IPS-11a (cell line): ENCODE data around the gene S100A2.
A peak's percentile ranks its signal among the peaks of the same experiment; 100 is the strongest.

Source experiments
- H3K4me3 ChIP-seq: one replicate; pipeline ENCODE4 v1.5.1; 2013; ENCODE audit warnings: low read depth, low read length, control low read depth

The S100A2 gene

DNA sequence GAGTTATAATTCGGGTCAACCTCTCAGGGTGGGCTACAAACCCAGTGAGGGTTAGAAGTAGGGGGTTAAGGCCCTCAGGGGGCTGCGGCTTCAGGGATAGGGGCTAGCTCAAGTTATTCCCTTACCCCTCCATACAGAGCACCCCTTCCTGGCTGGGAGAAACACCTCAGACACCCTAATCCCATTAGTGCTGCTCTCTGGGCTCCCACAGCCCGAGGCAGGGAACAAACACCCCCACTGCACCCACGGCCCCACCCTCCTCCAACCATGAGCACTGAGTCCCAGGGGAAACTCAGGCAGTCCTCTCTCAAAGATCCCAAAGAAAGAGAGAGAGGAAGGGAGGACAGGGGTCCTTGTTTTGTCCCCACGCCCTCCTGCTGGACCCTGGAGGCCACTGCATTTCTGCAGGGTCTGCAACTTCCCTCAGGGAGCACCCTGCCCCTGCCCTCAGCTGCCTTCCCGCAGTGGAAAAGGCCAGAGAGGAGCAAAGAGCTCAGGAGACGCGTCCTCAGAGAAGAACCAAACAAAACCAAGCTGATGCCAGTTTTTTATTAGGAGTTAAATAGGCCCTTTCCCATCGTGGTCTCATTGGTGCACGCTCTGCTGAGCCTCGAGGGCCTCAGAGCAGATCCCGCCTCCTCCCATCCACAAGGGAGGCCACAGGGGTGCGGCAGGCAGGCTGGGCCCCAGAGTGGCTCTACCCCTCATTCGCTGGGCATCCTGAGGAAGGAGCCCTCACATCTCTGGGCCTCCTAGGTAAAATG lies 18.7 kb downstream of the S100A2 start:
- no peak overlapping the region for H3K4me3 ChIP-seq

- no peak overlapping the region for H3K4me3 ChIP-seq
These were observed 19.3 kb downstream of the S100A2 start for GRCh38 chr1:153546371-153546770.

DNA sequence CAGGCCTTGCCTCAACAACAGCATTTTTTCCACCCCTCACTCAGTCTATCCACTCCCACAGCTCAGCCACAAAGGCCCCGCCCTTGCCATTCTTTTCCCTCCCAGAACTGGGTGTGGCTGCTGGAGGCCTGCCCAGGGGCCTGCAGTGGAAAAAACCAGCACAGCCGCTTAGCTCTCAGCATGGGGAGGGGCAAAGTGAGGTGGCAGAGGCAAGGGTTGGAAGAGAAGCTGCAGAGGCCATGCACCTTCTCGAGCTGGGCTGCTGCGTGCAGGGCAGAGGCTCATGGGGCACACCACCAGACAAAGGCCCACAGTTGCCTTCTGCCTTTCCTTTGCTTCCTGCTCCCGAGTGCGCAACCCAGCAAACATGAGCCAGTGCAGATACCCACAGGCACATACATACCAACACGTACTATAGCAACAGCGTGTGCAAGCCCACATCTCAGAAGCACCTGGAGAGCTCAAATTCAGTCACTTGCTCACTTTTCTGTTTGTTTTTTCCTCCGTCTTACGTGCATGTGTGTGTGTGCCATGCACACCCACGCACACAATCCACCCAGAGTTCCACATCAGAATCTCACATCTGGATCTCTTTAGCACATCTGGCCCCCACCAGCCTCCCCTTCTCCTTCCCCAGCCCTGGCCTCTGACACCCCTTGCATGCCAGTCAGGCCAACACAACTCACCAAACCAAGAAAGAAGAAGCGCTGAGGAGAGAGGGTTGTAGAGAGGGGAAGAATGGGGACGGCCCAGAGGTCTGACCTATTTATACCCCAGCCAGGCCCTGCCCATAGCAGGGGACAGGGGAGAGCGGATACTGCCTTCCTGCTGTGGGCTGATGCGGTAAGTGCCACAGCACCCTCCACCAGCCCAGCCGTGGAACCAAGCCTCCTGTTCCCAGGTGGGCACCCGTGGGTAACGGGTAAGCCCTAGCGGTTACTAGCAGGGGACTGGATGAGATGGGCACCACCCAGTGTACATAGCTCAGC lies 20.3 kb downstream of the S100A2 start, which contains the start of gene S100A4:
TSS of gene S100A4 (minus strand) at position 740 of the 989 bp plus-strand sequence. CDS start 1,012 bp downstream, outside the sequence.
- no peak within 1 kb of the TSS for H3K4me3 ChIP-seq

DNA sequence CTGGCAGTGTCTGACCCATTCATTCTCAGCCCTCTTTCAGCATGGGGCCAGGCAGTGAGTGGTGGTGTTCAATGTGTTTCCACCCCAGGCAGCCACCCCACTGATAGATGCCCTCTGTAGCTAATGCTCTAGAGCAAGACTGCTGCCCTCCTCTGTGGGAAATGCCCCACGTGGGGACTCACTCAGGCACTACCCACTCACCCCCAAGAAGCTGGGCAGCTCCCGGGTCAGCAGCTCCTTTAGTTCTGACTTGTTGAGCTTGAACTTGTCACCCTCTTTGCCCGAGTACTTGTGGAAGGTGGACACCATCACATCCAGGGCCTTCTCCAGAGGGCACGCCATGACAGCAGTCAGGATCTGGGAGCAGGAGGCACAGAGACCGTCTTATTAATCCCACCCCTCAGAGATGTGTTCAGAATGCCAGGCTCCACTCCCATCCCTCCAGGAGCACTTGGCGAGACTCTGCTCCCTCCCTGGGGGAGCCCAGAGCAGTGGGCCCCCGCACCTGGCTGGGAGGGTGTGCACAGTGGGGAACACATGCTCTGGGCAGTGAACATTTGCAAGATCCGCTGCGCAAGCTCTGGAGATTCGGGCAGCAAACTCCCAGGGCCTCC lies 21.1 kb downstream of the S100A2 start:
- no peak overlapping the region for H3K4me3 ChIP-seq

- no peak overlapping the region for H3K4me3 ChIP-seq
These were observed 21.9 kb downstream of the S100A2 start for GRCh38 chr1:153543736-153544135.

- no peak overlapping the region for H3K4me3 ChIP-seq
These were observed 22.5 kb downstream of the S100A2 start for GRCh38 chr1:153542956-153543711.

DNA sequence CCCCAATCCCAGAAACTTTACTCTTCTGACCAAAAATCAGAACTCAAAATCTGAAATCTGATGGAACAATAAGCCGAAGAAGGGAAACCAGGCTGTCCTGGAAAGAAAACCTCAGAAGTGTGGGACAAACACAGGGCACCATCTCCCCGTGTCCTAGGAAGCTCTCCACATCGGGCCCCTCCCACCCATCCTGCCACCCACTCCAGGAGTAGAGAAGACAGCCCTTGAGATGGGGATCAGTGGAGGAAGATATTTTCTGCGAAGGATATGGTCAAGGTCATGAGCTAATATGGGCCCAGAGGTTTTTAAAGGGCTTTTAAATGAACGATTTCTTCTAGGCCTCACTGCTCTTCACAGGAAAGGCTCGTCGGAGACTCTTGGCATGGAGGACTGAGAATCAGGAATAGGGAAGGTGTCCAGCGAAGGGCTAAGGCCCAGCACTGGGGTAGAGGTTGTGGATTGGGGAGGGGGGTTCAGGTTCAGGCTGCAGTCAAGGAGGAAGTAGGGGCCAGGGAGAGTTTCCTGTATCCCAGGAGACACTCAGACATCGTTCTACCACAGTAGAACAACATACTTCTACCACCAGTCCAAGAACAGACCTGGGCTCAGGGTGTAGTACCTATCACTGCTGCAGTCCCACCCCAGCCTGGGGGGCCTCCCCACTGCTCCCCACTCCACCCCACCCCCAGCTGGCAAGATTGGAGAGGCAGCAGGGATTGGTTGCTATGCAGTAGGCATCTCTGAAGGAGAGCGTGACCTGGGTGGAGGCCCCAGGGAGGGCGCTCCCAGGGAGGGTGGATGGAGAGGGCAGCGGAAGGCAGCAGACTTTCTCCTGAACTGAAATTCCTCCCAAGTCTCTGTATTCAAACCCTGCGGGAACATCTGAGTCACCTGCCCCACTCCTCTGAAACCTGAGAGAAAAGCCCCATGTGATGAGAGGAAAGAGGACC lies 23.7 kb downstream of the S100A2 start:
- H3K4me3 ChIP-seq, result no peak overlapping the region

DNA sequence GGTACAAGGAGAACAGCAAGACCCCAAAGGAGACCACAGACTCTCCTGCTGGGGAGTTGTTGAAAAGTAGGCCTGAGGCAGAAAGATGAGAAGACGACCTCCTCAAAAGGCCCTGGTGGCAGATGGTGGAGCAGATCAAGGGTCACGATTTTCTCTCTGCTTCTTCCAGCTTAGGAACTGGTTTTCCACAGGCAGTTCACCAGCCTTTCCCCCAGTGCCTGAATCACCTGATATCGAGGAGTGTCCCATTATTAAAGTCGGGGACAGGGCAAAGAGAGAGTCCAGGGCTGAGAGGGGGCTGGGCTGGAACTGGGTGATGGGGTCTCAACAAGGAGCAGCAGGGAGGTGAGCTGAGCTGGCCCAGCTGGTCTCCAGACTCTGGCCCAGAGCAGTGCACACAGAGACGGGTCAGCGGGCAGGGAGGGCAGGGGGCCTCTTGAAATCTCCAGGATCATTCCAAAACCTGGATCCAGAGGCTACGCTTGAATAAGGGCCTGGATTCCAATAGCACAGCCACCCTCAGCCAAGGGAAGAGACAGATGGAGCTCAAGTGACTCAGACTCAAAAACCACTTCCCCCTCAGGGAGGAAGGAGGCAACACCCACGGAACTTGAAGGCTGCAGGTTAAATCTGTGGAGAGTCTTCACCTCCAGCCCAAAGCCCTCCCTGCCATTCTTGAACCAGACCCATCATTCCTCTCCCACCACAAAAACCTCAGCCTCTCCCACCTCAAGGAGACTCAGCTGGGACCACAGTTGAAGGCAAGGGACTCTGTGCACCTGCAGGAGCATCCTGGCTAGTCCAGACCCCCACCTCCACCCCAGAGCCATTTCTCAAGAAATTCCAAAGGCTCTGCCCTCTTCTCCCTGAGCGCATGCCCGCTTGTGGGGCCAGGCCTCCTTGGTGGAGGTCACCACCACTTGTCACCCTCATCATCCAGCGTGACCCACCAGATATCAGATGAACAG lies 25.0 kb downstream of the S100A2 start, which contains the start of gene S100A5:
TSS of gene S100A5 (minus strand) at position 541 of the 968 bp plus-strand sequence. CDS start 743 bp downstream, outside the sequence.
- no peak within 1 kb of the TSS for H3K4me3 ChIP-seq

- no peak overlapping the region for H3K4me3 ChIP-seq
These were observed 26.1 kb downstream of the S100A2 start for GRCh38 chr1:153539395-153540093.

DNA sequence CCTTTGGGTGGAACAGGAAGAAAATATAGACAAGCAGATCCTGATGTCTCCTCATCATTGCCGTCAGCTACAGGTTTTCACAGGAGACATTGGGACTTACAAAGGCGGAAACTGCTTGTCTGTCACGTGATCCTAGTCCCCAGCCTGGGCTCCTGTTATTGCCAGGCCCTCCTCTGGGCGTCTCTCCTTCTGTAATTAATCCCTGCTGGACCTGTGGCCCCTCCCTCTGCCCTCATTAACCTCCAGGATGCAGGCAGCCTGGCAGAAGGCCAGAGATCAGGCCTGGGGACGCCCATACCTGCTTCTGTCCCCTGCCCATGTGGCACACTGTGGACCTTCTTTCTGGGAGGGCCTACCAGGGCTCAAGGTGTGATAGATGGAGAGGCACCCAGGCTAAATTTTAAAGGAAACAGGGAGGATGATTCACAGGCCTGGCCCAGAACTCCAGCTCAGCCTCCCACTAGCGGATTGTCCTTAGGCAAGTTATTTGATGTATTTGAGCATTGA lies 27.3 kb downstream of the S100A2 start:
- H3K4me3 ChIP-seq, result no peak overlapping the region

DNA sequence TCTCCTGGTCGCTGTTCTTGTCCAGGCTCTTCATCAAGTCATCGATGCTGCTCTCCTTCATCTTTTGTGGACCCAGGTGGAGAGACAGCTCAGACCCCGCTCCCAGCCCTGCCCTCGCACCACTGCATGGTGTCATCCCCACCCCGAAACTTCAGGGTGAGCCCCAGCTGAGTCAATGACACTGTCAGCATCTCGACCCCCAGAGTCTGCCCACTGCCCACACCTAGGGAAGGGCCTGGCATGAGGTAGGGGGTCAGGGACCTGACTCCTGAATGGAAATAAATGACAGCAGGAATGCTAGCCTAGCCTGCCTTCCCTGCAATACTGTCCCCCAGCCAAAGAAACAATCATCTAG lies 28.3 kb downstream of the S100A2 start:
- H3K4me3 ChIP-seq, result no peak overlapping the region

GRCh38 chr1:153536671-153537375 lies 28.8 kb downstream of the S100A2 start:
- no peak overlapping the region for H3K4me3 ChIP-seq

DNA sequence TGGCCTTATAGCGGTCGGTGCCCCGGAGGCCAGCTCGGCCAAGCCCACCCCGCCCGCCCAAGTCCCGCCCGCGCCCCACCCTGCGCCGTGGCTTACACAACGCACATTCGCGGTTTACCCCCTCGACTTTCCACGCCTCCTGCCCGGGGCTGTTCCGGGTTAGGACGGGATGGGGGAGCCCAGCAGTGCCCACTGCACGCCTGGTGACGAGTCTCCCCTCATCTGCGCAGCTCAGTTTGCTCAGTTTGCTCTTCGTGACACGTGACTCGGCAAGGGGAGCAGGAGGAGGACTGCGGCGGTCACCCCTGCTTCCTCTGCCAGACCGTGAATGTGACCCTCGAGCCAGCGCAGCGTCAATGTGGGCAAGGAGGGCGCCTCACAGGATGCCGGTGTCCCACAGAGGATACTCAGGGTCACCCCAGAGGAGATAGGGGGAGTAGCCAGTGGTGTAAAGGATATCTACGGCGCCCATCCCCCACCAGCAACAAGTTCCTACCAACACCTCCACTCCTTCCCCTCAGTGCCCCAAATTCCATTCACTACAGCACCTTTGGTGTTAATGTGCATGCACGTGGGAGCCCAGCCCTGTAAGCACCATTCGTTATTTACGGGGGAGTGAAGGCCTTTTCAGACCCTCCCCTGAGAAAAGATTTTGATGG lies 29.5 kb downstream of the S100A2 start:
- H3K4me3 ChIP-seq, result peak overlapping the region; percentile 49

DNA sequence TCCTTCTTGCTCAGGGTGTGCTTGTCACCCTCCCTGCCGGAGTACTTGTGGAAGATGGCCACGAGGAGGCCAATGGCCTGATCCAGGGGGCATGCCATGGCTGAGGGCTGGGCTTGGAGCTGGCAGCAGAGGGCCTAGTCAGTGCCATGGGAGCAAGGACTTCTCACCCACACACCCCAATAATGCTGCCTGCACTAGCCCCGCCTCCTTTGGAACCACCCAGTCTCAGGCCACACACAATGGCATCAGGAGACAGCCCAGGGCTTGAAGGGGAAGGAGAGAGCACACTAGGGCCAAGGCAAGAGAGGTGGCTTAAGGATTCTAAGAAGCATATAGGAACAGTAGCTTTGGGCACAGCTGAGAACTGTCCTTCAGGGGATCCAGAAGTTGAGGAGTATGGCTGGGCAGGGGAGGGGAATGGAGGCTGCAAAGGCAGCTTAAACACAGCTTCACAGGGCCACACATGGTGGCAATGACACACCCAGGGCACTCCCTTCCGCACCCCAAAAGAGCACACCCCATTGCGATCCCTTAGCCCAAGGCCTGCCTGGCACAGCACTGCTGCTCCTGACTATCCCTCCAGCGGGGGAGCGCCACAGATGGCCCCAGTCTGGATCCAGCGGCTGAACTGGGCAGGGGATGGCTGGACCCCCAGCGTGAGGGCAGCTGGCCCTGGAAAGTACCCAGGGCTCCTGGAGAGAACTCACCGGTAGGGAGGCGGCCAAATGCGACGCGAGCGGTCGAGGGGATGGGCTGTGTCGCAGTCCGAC lies 30.2 kb downstream of the S100A2 start, which contains the start of gene S100A6:
TSS of gene S100A6 (minus strand) at position 750 of the 770 bp plus-strand sequence. CDS start at position 98, 652 bp downstream.
- peak within 1 kb of the TSS; percentile 49 for H3K4me3 ChIP-seq

GRCh38 chr1:153534925-153535241 lies 30.8 kb downstream of the S100A2 start:
- H3K4me3 ChIP-seq, result no peak overlapping the region
